ENCODE measurements around the gene RMDN2.

RMDN2 gene

GRCh38 chr2:37925063-37925897, at the start of gene RMDN2:
Gene RMDN2, plus strand, starts transcription at chr2:37925287. Its CDS starts 3,991 bp downstream, at chr2:37929278.
- peak; percentile 86 for DNase-seq

GRCh38 chr2:37875403-37875906, 49.6 kb upstream of the RMDN2 start:
- no peak for DNase-seq

GRCh38 chr2:37876227-37876626, 48.9 kb upstream of the RMDN2 start:
- DNase-seq, result no peak

- peak; percentile 75 for DNase-seq
Measured at GRCh38 chr2:37877457-37878315, 47.4 kb upstream of the RMDN2 start.

GRCh38 chr2:37878536-37878935, 46.6 kb upstream of the RMDN2 start:
- no peak for DNase-seq

- no peak for DNase-seq
Measured at GRCh38 chr2:37880551-37880950, 44.5 kb upstream of the RMDN2 start.

- no peak for DNase-seq
Measured at GRCh38 chr2:37881397-37881796, 43.7 kb upstream of the RMDN2 start.

GRCh38 chr2:37882036-37882435, 43.1 kb upstream of the RMDN2 start:
- DNase-seq, result no peak

- DNase-seq, result no peak
Measured at GRCh38 chr2:37883518-37883917, 41.6 kb upstream of the RMDN2 start.

GRCh38 chr2:37885329-37885993, 39.6 kb upstream of the RMDN2 start:
- no peak for DNase-seq

GRCh38 chr2:37886745-37887144, 38.3 kb upstream of the RMDN2 start:
- peak; percentile 79 for DNase-seq

GRCh38 chr2:37887286-37887685, 37.8 kb upstream of the RMDN2 start:
- DNase-seq, result no peak

- peak; percentile 63 for DNase-seq
Measured at GRCh38 chr2:37890893-37891495, 34.1 kb upstream of the RMDN2 start.

GRCh38 chr2:37891846-37892435, 33.1 kb upstream of the RMDN2 start:
- no peak for DNase-seq

GRCh38 chr2:37892436-37893114, 32.5 kb upstream of the RMDN2 start:
- no peak for DNase-seq

GRCh38 chr2:37893327-37893726, 31.8 kb upstream of the RMDN2 start:
- no peak for DNase-seq

- no peak for DNase-seq
Measured at GRCh38 chr2:37894047-37894446, 31.0 kb upstream of the RMDN2 start.

- peak; percentile 39 for DNase-seq
Measured at GRCh38 chr2:37894601-37895000, 30.5 kb upstream of the RMDN2 start.

GRCh38 chr2:37895140-37895539, 29.9 kb upstream of the RMDN2 start:
- no peak for DNase-seq

- DNase-seq, result no peak
Measured at GRCh38 chr2:37896319-37896718, 28.8 kb upstream of the RMDN2 start.

GRCh38 chr2:37897511-37897910, 27.6 kb upstream of the RMDN2 start:
- no peak for DNase-seq

- DNase-seq, result peak; percentile 77
Measured at GRCh38 chr2:37898448-37898847, 26.6 kb upstream of the RMDN2 start.
